Measurements from ENCODE around the gene FYB1. TPM values are rescaled to one million over a fixed set of nuclear protein-coding genes. Genes with fewer than 3 reads are reported as not detected.

FYB1 gene
- total RNA-seq, 1 experiment from 2014 or later, result 1.1 TPM

- DNase-seq, result peak; percentile 93
- peak within 1 kb of the TSS; percentile 95 for H3K9ac ChIP-seq (ENCODE audit: low read length)
- peak within 1 kb of the TSS; percentile 94 for H3K4me3 ChIP-seq (ENCODE audit: low read length)
- peak within 1 kb of the TSS; percentile 90 for H3K4me2 ChIP-seq (ENCODE audit: low read length)
- CTCF ChIA-PET, result interaction anchor here (0.6 kb wide), 1 partner anchor 150 kb away, joined by 3 read pairs; no protein-coding TSS in a partner anchor
- H3F3A ChIP-seq (ENCODE audit: low read length, unreplicated experiment), result peaks cover 11% of the 10 kb centered on the region
- H3K9me2 ChIP-seq (replicated peaks; ENCODE audit: low read length), result no peaks in the 10 kb centered on the region
- peaks cover 6% of the 10 kb centered on the region; the same call in 1 of the 2 replicates for H3K36me3 ChIP-seq (ENCODE audit: low read depth, low read length)
- H2AFZ ChIP-seq (ENCODE audit: low read length), result peak within 1 kb of the TSS; percentile 86
- BruUV-seq (replicated peaks), result no TSS peak
- TF ChIP-seq CTCF (conservative IDR thresholded peaks at IDR 0.05; ENCODE audit: low read depth, low read length), result no peak
- no peaks in the 10 kb centered on the region for H3K9me3 ChIP-seq (ENCODE audit: low read length)
- peaks cover 67% of the 10 kb centered on the region for H3K79me2 ChIP-seq (ENCODE audit: low read length)
- H3K4me1 ChIP-seq (ENCODE audit: insufficient read depth, low read length), result peaks cover 40% of the 10 kb centered on the region
- POLR2A ChIA-PET (ENCODE audit: unreplicated experiment), result no interaction called here
- no peaks in the 10 kb centered on the region for H3K27me3 ChIP-seq (ENCODE audit: low read length)
- H3K27ac ChIP-seq (ENCODE audit: low read length), result peak within 1 kb of the TSS; percentile 87
- peak; percentile 75 for ATAC-seq
- peaks cover 25% of the 10 kb centered on the region for H4K20me1 ChIP-seq (ENCODE audit: low read length)
- intact Hi-C loops (cut with micrococcal nuclease), result loop anchor here (2.0 kb wide), 1 partner anchor 69 kb away; no protein-coding TSS in a partner anchor
Observed at GRCh38 chr5:39074017-39074814, 145.1 kb downstream of the FYB1 start, which contains the start of gene RICTOR. TSS of gene RICTOR (minus strand) at chr5:39074399. CDS start at chr5:39074377, 22 bp downstream.

- Histone ChIP-seq H3K27ac (ENCODE audit: low read length) (peak overlapping the region; percentile 87), H2AFZ (ENCODE audit: low read length) (peak overlapping the region; percentile 44), H3K9me3 (ENCODE audit: low read length) (no peaks in the 10 kb centered on the region), H3K4me3 (ENCODE audit: low read length) (peak overlapping the region; percentile 94), H3K9ac (ENCODE audit: low read length) (peak overlapping the region; percentile 95), H3K4me2 (ENCODE audit: low read length) (peak overlapping the region; percentile 90), H3K27me3 (ENCODE audit: low read length) (no peaks in the 10 kb centered on the region), H3K79me2 (ENCODE audit: low read length) (peaks cover 72% of the 10 kb centered on the region), H3K9me2 (replicated peaks; ENCODE audit: low read length) (no peaks in the 10 kb centered on the region), H3K36me3 (ENCODE audit: low read depth, low read length) (peaks cover 11% of the 10 kb centered on the region), H4K20me1 (ENCODE audit: low read length) (peaks cover 25% of the 10 kb centered on the region), H3K4me1 (ENCODE audit: insufficient read depth, low read length) (peaks cover 37% of the 10 kb centered on the region), H3F3A (ENCODE audit: low read length, unreplicated experiment) (peaks cover 11% of the 10 kb centered on the region)
- no peak for TF ChIP-seq EZH2 (IDR thresholded peaks at IDR 0.05; ENCODE audit: low read length, unreplicated experiment)
- TF ChIP-seq CTCF (conservative IDR thresholded peaks at IDR 0.05; ENCODE audit: low read depth, low read length), result no peak
- TF ChIP-seq EZH2phosphoT487 (IDR thresholded peaks at IDR 0.05; ENCODE audit: borderline replicate concordance, low read length), result no peak
- ATAC-seq (peak; percentile 36), DNase-seq (no peak)
- intact Hi-C loops (cut with micrococcal nuclease), result loop anchor here (2.0 kb wide), 3 partner anchors 69 to 79 kb away; no protein-coding TSS in a partner anchor
- POLR2A ChIA-PET (ENCODE audit: unreplicated experiment), result interaction anchor here (0.5 kb wide), 1 partner anchor 197 kb away, joined by 3 read pairs; no protein-coding TSS in a partner anchor
- no TSS peak for BruUV-seq (replicated peaks)
- CTCF ChIA-PET, result no interaction called here
Observed at GRCh38 chr5:39073767-39074016, 145.7 kb downstream of the FYB1 start.

Data from PC-3 (cell line).